K562 (cell line): ENCODE measurements around the gene DCAF6. TPM values are rescaled to one million over a fixed set of nuclear protein-coding genes. Genes with fewer than 3 reads are reported as not detected.

Experiments
- CHD2 ChIP-seq: IDR thresholded peaks from 2 replicates; pipeline ENCODE4 v1.6.1; 2011; ENCODE audit warnings: low read depth, low read length
- DACH1 ChIP-seq: fragments of 450-650 bp; IDR thresholded peaks from 2 replicates; pipeline ENCODE4 v1.6.1; 2018; ENCODE audit not compliant: partially characterized antibody
- FOXJ2 ChIP-seq: fragments of 200-800 bp; sonication (Bioruptor generic); IDR thresholded peaks from 2 replicates; pipeline ENCODE4 v1.6.1; 2016; ENCODE audit warnings: missing genetic modification characterization, missing compliant biosample characterization
- GABPB1 ChIP-seq: sonication (generic); formaldehyde crosslinking; IDR thresholded peaks from 2 replicates; pipeline ENCODE4 v1.8.0; 2022; ENCODE audit warnings: mild to moderate bottlenecking, missing genetic modification reagents
- HCFC1 ChIP-seq: IDR thresholded peaks from 2 replicates; pipeline ENCODE4 v1.6.1; 2012; ENCODE audit warnings: low read depth, low read length, improper control_type of control experiment
- HDAC6 ChIP-seq: IDR thresholded peaks from 2 replicates; pipeline ENCODE4 v1.6.1; 2012; ENCODE audit warnings: low read depth, mild to moderate bottlenecking, control low read depth, inconsistent platforms, low read length, moderate library complexity
- HNRNPK ChIP-seq: fragments of 200-400 bp; formaldehyde crosslinking; IDR thresholded peaks from one replicate; pipeline ENCODE4 v1.6.1; 2018; ENCODE audit warnings: mild to moderate bottlenecking, low read depth, low read length; ENCODE audit not compliant: poor library complexity, severe bottlenecking
- KLF16 ChIP-seq: IDR thresholded peaks from 2 replicates; pipeline ENCODE4 v1.6.1; 2016; ENCODE audit warnings: antibody characterized with exemption
- KLF6 ChIP-seq: fragments of 250-450 bp; sonication (Bioruptor Pico); IDR thresholded peaks from 2 replicates; pipeline ENCODE4 v1.4.0; 2020; ENCODE audit warnings: mild to moderate bottlenecking, moderate library complexity, borderline replicate concordance
- LCOR ChIP-seq: sonication (generic); formaldehyde crosslinking; IDR thresholded peaks from 2 replicates; pipeline ENCODE4 v1.8.0; 2022; ENCODE audit warnings: mild to moderate bottlenecking, missing genetic modification reagents
- MED1 ChIP-seq: sonication (generic); formaldehyde crosslinking; IDR thresholded peaks from 2 replicates; pipeline ENCODE4 v1.8.1; 2023; ENCODE audit warnings: missing genetic modification reagents, borderline replicate concordance
- SIN3B ChIP-seq: fragments of 450-650 bp; IDR thresholded peaks from 2 replicates; pipeline ENCODE4 v1.6.1; 2017; ENCODE audit warnings: low read depth, mild to moderate bottlenecking, moderate library complexity
- SMAD3 ChIP-seq: fragments of 450-650 bp; formaldehyde crosslinking; conservative IDR thresholded peaks from 2 replicates; pipeline ENCODE4 v1.4.0; 2020; ENCODE audit warnings: mild to moderate bottlenecking
- SMC3 ChIP-seq: conservative IDR thresholded peaks from 2 replicates; pipeline ENCODE4 v1.6.1; 2011; ENCODE audit warnings: low read depth, low read length, improper control_type of control experiment; ENCODE audit not compliant: insufficient read depth
- SOX6 ChIP-seq: fragments of 450-650 bp; IDR thresholded peaks from 2 replicates; pipeline ENCODE4 v1.6.1; 2014; ENCODE audit warnings: mild to moderate bottlenecking
- STAT5A ChIP-seq: IDR thresholded peaks from 2 replicates; pipeline ENCODE4 v1.6.1; 2012; ENCODE audit warnings: low read length, inconsistent platforms, borderline replicate concordance
- TCF7L2 ChIP-seq: fragments of 150-350 bp; IDR thresholded peaks from 2 replicates; pipeline ENCODE4 v1.6.1; 2016; ENCODE audit warnings: low read depth, mild to moderate bottlenecking, low read length, moderate library complexity
- WHSC1 ChIP-seq: IDR thresholded peaks from one replicate; pipeline ENCODE4 v1.6.1; 2012; ENCODE audit warnings: low read length, control low read depth, inconsistent platforms
- ZKSCAN3 ChIP-seq: fragments of 250-450 bp; sonication (Bioruptor Pico); IDR thresholded peaks from 2 replicates; pipeline ENCODE4 v1.4.0; 2020
- ZKSCAN8 ChIP-seq: fragments of 200-800 bp; sonication (Bioruptor generic); IDR thresholded peaks from 2 replicates; pipeline ENCODE4 v1.6.1; 2016; ENCODE audit warnings: missing genetic modification characterization, missing compliant biosample characterization
- ZNF124 ChIP-seq: sonication (generic); formaldehyde crosslinking; IDR thresholded peaks from 2 replicates; pipeline ENCODE4 v1.8.1; 2022; ENCODE audit warnings: missing genetic modification reagents
- ZNF133 ChIP-seq: fragments of 250-450 bp; sonication (Bioruptor Pico); IDR thresholded peaks from 2 replicates; pipeline ENCODE4 v1.4.0; 2020; ENCODE audit warnings: mild to moderate bottlenecking
- ZNF253 ChIP-seq: fragments of 250-450 bp; sonication (Bioruptor Pico); conservative IDR thresholded peaks from 2 replicates; pipeline ENCODE4 v1.6.1; 2021; ENCODE audit warnings: mild to moderate bottlenecking
- ZNF79 ChIP-seq: fragments of 250-450 bp; sonication (Bioruptor Pico); IDR thresholded peaks from 2 replicates; pipeline ENCODE4 v1.4.0; 2020; ENCODE audit warnings: low read depth, mild to moderate bottlenecking, moderate library complexity
- polyA plus RNA-seq, 8 experiments: library from polyadenylated mRNA; depleted of rRNA in 4 of 8; stranded (reverse) in 5 of 8; unstranded in 3 of 8; fragments of >200 nt; fragmentation: Nextera tagmentation in 2 of 8; fragmentation: Illumina TruSeq in 1 of 8; extraction: Ambion mirVana in 2 of 8; extraction: Trizol in 1 of 8; gene quantifications; 2 replicates each; pipeline versions ENCODE4 v1.2.1 to v1.2.3, GENCODE V29; 2011 to 2014; ENCODE audit warnings: inconsistent platforms in 1 of 8, missing spikeins in 1 of 8
- total RNA-seq, 7 experiments: library from RNA; depleted of rRNA in 6 of 7; stranded (reverse); fragments of >200 nt in 6 of 7; fragmentation: Illumina TruSeq in 2 of 7; extraction: Trizol in 2 of 7; gene quantifications; 2 replicates each; pipeline versions ENCODE4 v1.2.1 to v1.2.3, GENCODE V29; 2011 to 2021; ENCODE audit warnings: low replicate concordance in 1 of 7
- TF ChIP-seq, protein P1 (sequence below): sonication (generic); formaldehyde crosslinking; IDR thresholded peaks from 2 replicates; pipeline ENCODE4 v1.8.0; 2022; ENCODE audit warnings: mild to moderate bottlenecking, low read depth, missing genetic modification reagents
- TF ChIP-seq, protein P2 (sequence below): fragments of 250-450 bp; sonication (Bioruptor Pico); IDR thresholded peaks from 2 replicates; pipeline ENCODE4 v1.5.0; 2020; ENCODE audit warnings: mild to moderate bottlenecking, borderline replicate concordance
- TF ChIP-seq, protein P3 (sequence below): fragments of 250-450 bp; sonication (Bioruptor Pico); IDR thresholded peaks from 2 replicates; pipeline ENCODE4 v1.8.0; 2021; ENCODE audit warnings: moderate library complexity, mild to moderate bottlenecking, inconsistent platforms
- TF ChIP-seq, protein P4 (sequence below): fragments of 450-650 bp; IDR thresholded peaks from 2 replicates; pipeline ENCODE4 v1.6.1; 2017; ENCODE audit warnings: mild to moderate bottlenecking, moderate library complexity

DCAF6 gene
- total and polyA plus RNA-seq, 9 of the 15 experiments (the other 6 are each of a cell fraction or from before 2014, with no cell fraction given), result 19.1 to 102 (median 46.3) TPM

DNA sequence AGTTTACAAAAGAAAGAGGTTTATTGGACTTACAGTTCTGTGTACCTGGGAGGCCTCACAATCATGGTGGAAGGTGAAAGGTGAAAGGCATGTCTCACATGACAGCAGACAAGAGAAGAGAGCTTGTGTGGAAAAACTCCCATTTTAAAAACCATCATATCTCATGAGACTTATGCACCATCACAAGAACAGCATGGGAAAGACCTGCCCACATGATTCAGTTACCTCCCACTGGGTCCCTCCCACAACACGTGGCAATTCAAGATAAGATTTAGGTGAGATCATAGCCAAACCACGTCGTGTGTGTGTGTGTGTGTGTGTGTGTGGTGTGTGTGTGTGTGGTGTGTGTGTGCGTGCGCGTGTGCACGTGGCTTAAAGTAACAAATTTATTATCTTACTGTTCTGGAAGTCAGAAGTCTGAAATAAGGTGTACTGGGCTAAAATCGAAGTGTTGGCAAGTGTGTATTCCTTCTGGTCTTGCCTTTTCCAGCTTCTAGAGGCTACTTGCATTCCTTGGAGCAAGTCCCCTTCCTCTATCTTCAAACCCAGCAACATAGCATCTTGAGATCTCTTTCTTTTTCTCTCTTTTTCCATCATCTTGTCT is 48.5 kb downstream of the DCAF6 start (continued):
- TF ChIP-seq, protein P1, sequence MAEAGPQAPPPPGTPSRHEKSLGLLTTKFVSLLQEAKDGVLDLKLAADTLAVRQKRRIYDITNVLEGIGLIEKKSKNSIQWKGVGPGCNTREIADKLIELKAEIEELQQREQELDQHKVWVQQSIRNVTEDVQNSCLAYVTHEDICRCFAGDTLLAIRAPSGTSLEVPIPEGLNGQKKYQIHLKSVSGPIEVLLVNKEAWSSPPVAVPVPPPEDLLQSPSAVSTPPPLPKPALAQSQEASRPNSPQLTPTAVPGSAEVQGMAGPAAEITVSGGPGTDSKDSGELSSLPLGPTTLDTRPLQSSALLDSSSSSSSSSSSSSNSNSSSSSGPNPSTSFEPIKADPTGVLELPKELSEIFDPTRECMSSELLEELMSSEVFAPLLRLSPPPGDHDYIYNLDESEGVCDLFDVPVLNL (CRISPR knock-in tag), result peak; percentile 24; the same call in 1 of the 2 replicates
- TF ChIP-seq, protein P2, sequence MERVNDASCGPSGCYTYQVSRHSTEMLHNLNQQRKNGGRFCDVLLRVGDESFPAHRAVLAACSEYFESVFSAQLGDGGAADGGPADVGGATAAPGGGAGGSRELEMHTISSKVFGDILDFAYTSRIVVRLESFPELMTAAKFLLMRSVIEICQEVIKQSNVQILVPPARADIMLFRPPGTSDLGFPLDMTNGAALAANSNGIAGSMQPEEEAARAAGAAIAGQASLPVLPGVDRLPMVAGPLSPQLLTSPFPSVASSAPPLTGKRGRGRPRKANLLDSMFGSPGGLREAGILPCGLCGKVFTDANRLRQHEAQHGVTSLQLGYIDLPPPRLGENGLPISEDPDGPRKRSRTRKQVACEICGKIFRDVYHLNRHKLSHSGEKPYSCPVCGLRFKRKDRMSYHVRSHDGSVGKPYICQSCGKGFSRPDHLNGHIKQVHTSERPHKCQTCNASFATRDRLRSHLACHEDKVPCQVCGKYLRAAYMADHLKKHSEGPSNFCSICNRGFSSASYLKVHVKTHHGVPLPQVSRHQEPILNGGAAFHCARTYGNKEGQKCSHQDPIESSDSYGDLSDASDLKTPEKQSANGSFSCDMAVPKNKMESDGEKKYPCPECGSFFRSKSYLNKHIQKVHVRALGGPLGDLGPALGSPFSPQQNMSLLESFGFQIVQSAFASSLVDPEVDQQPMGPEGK (CRISPR knock-in tag), result no peak
- TF ChIP-seq CHD2, result 0 out of 2 replicates have a peak, but pooled peaks have one; percentile 48
- peak; percentile 83 for TF ChIP-seq STAT5A
- TF ChIP-seq ZNF133 (CRISPR knock-in tag), result no peak
- no peak for TF ChIP-seq WHSC1
- TF ChIP-seq, protein P3, sequence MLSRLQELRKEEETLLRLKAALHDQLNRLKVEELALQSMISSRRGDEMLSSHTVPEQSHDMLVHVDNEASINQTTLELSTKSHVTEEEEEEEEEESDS, result no peak
- no peak for TF ChIP-seq MED1 (CRISPR knock-in tag)
- TF ChIP-seq ZNF253 (CRISPR knock-in tag), result no peak; the same call in 1 of the 2 replicates
- no peak for TF ChIP-seq TCF7L2
- no peak for TF ChIP-seq FOXJ2 (tag)
- TF ChIP-seq ZNF79 (CRISPR knock-in tag), result no peak
- peak; percentile 95 for TF ChIP-seq LCOR (CRISPR knock-in tag)
- no peak; the same call in 1 of the 2 replicates for TF ChIP-seq KLF6 (CRISPR knock-in tag)
- TF ChIP-seq SOX6, result peak; percentile 90
- no peak for TF ChIP-seq HDAC6
- TF ChIP-seq DACH1, result no peak
- no peak for TF ChIP-seq ZKSCAN3
- no peak for TF ChIP-seq SMC3
- no peak for TF ChIP-seq SIN3B
- TF ChIP-seq SMAD3 (CRISPR knock-in tag), result peak; percentile 5; the same call in 1 of the 2 replicates
- peak; percentile 73 for TF ChIP-seq KLF16
- no peak for TF ChIP-seq HNRNPK
- no peak for TF ChIP-seq ZNF124 (CRISPR knock-in tag)
- no peak for TF ChIP-seq HCFC1
- no peak for TF ChIP-seq ZKSCAN8
- TF ChIP-seq, protein P4, sequence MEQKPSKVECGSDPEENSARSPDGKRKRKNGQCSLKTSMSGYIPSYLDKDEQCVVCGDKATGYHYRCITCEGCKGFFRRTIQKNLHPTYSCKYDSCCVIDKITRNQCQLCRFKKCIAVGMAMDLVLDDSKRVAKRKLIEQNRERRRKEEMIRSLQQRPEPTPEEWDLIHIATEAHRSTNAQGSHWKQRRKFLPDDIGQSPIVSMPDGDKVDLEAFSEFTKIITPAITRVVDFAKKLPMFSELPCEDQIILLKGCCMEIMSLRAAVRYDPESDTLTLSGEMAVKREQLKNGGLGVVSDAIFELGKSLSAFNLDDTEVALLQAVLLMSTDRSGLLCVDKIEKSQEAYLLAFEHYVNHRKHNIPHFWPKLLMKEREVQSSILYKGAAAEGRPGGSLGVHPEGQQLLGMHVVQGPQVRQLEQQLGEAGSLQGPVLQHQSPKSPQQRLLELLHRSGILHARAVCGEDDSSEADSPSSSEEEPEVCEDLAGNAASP, result no peak
- peak; percentile 78; the same call in 1 of the 2 replicates for TF ChIP-seq GABPB1 (CRISPR knock-in tag)
